DND-41 (cell line): ENCODE measurements around the gene BPIFB6.

Experiments used
- CTCF ChIP-seq: IDR thresholded peaks from 2 replicates; pipeline ENCODE4 v1.5.1; 2012; ENCODE audit warnings: borderline replicate concordance, low read length, moderate library complexity, mild to moderate bottlenecking; ENCODE audit not compliant: poor library complexity, severe bottlenecking; ENCODE audit errors: extremely low read depth
- EZH2 ChIP-seq: IDR thresholded peaks from 3 replicates; pipeline ENCODE4 v1.6.1; 2012; ENCODE audit warnings: borderline replicate concordance, low read depth, mild to moderate bottlenecking, moderate library complexity, low read length, inconsistent platforms; ENCODE audit not compliant: severe bottlenecking

GRCh38 chr20:33020278-33021161, 10.9 kb upstream of the BPIFB6 start:
- TF ChIP-seq CTCF (no peak), EZH2 (no peak)
